HG03060 (cell line): ENCODE measurements around the gene RERE.

ENCODE experiments used
- ATAC-seq: cut with Tn5 transposase; IDR thresholded peaks from one replicate; pipeline ENCODE4 v1.9.1; 2021; ENCODE audit warnings: low read depth, moderate number of reproducible peaks; ENCODE audit not compliant: unreplicated experiment

RERE gene

GRCh38 chr1:8314346-8315280, 502.8 kb downstream of the RERE start:
- ATAC-seq = no peak

GRCh38 chr1:8313231-8313630, 504.2 kb downstream of the RERE start:
- no peak for ATAC-seq

- no peak for ATAC-seq
Measured at GRCh38 chr1:8312235-8313218, 504.9 kb downstream of the RERE start.

GRCh38 chr1:8311068-8311718, 506.2 kb downstream of the RERE start:
- no peak for ATAC-seq

GRCh38 chr1:8307628-8308027, 509.8 kb downstream of the RERE start:
- no peak for ATAC-seq

GRCh38 chr1:8303876-8304275, 513.6 kb downstream of the RERE start:
- ATAC-seq = no peak

- no peak for ATAC-seq
Measured at GRCh38 chr1:8303141-8303540, 514.3 kb downstream of the RERE start.
